HEK293T (cell line): ENCODE data around the gene DCUN1D3.

Experiments
- BHLHE40 ChIP-seq: fragments of 450-650 bp; IDR thresholded peaks from 2 replicates; pipeline ENCODE4 v1.6.1; 2016; ENCODE audit warnings: mild to moderate bottlenecking, moderate library complexity, borderline replicate concordance
- ELF4 ChIP-seq: fragments of 450-650 bp; IDR thresholded peaks from 2 replicates; pipeline ENCODE4 v1.6.1; 2017; ENCODE audit warnings: antibody characterized with exemption
- NFRKB ChIP-seq: fragments of 450-650 bp; IDR thresholded peaks from 2 replicates; pipeline ENCODE4 v1.6.1; 2016; ENCODE audit warnings: mild to moderate bottlenecking, moderate library complexity
- SP1 ChIP-seq: fragments of 450-650 bp; IDR thresholded peaks from 2 replicates; pipeline ENCODE4 v1.6.1; 2017
- SUZ12 ChIP-seq: fragments of 450-650 bp; IDR thresholded peaks from 2 replicates; pipeline ENCODE4 v1.6.1; 2016; ENCODE audit warnings: mild to moderate bottlenecking

DNA sequence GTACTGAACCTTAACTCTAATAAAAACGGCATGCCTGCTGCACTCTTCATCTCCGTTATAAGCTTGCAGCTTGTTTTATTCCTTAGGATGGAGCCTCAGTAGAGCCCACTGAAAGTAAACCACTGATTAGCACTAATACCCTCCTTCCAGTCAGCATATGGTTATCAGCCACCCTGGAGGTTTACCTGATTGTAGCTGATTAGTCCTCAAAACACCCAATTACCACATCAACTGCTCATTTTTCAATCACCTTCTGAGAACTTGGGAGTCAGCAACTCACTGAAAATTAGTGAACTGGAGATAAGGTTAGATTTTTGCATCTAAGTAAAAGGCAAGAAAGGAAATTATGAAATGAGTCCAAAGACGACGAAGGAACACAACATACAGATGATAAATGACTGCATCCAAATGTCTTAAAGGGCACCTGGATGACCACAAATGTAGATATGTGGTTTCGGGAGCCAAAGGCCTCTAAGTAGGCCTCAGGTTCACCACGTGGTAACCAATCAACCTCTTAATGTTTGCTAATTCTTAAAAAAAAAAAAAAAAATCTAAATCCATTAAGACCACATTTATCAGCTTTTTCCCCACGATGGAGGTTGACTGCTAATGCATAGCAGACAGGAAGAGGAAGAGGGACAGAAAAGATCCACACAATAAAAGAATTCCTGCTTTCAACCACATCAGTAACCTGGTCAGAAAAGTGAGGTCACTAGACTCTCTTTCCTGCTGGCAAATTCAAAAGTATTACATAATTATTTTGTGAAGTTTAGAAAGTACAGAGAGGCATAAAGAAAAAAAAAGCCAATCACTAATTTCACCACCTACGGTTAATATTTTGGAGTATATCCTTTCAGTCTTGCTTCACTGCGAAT is 28.0 kb downstream of the DCUN1D3 start:
- no peak for TF ChIP-seq BHLHE40
- no peak for TF ChIP-seq ELF4
- TF ChIP-seq NFRKB = no peak
- TF ChIP-seq SP1 = no peak
- no peak for TF ChIP-seq SUZ12
